Gastroesophageal sphincter (tissue), 3 donors: ENCODE data around the gene COL18A1.

Experiments used
- POLR2A ChIP-seq, 2 donors: fragments of 450-650 bp; IDR thresholded peaks; one replicate each; pipeline ENCODE4 v1.6.1; 2017; ENCODE audit warnings: antibody characterized with exemption in 2 of 2, mild to moderate bottlenecking in 2 of 2, moderate library complexity in 1 of 2
- POLR2AphosphoS5 ChIP-seq: sonication (generic); formaldehyde crosslinking; IDR thresholded peaks from one replicate; pipeline ENCODE4 v1.6.1; 2017; ENCODE audit warnings: antibody characterized with exemption
- TF ChIP-seq, protein P1 (sequence below), 4 experiments: fragments of 200-600 bp in 2 of 4; fragments of 450-650 bp in 2 of 4; sonication (generic) in 1 of 4; IDR thresholded peaks; one replicate each; pipeline ENCODE4 v1.5.1; 2017 to 2019; ENCODE audit warnings: antibody characterized with exemption in 4 of 4, mild to moderate bottlenecking in 2 of 4, moderate library complexity in 2 of 4

DNA sequence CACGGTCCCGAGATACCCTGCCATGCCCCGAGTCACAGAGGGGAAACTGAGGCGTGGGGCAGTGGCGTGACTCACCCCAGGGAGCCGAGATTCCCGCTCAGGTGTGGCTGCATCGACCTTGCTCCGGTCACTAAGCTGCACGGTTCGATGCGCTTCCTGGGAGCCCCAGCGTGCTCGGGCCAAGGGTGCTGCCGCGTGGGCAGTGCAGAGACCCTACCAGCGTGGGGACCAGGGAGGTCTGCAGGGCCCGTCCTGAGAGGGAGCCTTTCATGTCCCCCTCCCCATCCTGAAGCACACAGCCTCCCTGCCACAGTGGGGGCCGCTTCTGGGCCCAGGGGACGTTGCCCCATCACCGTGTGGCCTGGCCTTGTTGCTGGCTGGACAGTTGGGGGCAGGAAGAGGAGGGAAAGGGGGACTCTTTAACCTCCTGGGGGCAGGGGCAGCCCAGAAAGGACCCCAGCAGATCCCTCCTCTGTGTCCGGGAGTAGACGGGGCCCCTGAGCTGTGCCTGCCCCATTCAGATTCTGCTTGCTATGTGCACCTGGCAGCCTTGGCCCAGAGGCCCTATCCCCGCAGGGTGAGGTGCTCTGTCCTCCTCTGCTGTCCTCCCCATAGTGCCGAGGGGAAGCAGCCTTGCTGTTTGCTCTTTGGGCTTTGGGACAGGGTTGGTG is 52.3 kb downstream of the COL18A1 start:
- TF ChIP-seq POLR2A (IDR thresholded peaks at IDR 0.05) (no peak), POLR2AphosphoS5 (no peak)
- TF ChIP-seq, protein P1, sequence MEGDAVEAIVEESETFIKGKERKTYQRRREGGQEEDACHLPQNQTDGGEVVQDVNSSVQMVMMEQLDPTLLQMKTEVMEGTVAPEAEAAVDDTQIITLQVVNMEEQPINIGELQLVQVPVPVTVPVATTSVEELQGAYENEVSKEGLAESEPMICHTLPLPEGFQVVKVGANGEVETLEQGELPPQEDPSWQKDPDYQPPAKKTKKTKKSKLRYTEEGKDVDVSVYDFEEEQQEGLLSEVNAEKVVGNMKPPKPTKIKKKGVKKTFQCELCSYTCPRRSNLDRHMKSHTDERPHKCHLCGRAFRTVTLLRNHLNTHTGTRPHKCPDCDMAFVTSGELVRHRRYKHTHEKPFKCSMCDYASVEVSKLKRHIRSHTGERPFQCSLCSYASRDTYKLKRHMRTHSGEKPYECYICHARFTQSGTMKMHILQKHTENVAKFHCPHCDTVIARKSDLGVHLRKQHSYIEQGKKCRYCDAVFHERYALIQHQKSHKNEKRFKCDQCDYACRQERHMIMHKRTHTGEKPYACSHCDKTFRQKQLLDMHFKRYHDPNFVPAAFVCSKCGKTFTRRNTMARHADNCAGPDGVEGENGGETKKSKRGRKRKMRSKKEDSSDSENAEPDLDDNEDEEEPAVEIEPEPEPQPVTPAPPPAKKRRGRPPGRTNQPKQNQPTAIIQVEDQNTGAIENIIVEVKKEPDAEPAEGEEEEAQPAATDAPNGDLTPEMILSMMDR (IDR thresholded peaks at IDR 0.05), result no peak
